ENCODE results near the gene KISS1. TPM values are rescaled to one million over a fixed set of nuclear protein-coding genes. Genes with fewer than 3 reads are reported as not detected.

Gene KISS1
- total RNA-seq, 6 experiments from 2014 or later, result 0.51 to 1.1 (median 0.72) TPM; not detected in 3

DNA sequence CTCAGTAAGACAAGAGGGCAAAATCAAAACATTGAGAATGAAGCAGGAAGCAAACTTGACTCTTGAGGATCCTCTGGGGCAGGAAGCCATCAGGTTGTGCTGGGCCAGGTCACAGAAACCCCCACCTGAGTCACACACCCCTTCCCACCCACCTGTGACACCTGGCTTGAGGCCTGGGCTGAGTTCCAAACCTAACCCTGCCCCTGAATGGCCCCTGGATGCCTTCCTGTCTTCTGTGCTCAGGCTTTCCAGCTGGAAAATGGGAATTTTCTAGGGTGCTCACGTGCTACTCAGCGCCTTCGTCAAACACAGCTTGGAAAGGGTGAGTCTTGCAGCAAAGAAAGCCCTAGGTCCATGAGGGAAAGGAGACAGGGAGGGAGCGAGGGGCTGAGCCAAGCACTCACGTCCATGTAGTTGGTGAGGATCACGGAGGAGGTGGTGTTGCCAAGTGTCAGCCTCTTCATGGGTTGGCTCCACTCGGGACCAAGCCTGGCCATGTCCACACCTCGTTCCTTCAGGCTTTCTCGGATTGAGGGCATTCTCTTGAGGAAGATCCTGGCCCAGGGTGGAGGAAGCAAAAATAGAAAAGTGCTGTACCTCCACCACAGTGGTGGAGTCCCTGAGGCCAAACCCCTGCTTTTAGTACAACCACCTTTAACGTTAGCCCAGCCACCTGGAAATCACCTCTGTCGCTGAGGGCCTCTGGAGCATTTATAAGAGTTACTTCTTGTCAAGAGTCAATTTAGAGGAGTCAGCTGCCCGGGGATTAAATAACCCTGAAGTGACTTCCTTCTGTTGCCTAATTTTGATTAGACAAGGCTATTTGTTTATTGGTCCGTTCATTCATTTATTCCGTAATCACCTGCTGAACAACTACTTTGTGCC, 34.4 kb downstream of the KISS1 start:
- 28% methylated on average over 10 of the region's 14 CpGs for WGBS (ENCODE audit: insufficient coverage, low coverage, low lambda C conversion rate, missing lambda C conversion rate)
- Histone ChIP-seq H3K9me3 (no peaks in the 10 kb centered on the region), H3K27ac (no peak overlapping the region), H3K4me1 (peaks cover 0 to 11% (median 0%) of the 10 kb centered on the region in 4 donors), H3K36me3 (no peaks in the 10 kb centered on the region), H3K4me3 (no peak overlapping the region), H3K27me3 (no peaks in the 10 kb centered on the region)
- peak in 3 of 4 donors; percentile 7 to 16 (median 10) for ATAC-seq
- DNase-seq, result no peak
- TF ChIP-seq POLR2A (IDR thresholded peaks at IDR 0.05), result no peak
- TF ChIP-seq, protein P1, sequence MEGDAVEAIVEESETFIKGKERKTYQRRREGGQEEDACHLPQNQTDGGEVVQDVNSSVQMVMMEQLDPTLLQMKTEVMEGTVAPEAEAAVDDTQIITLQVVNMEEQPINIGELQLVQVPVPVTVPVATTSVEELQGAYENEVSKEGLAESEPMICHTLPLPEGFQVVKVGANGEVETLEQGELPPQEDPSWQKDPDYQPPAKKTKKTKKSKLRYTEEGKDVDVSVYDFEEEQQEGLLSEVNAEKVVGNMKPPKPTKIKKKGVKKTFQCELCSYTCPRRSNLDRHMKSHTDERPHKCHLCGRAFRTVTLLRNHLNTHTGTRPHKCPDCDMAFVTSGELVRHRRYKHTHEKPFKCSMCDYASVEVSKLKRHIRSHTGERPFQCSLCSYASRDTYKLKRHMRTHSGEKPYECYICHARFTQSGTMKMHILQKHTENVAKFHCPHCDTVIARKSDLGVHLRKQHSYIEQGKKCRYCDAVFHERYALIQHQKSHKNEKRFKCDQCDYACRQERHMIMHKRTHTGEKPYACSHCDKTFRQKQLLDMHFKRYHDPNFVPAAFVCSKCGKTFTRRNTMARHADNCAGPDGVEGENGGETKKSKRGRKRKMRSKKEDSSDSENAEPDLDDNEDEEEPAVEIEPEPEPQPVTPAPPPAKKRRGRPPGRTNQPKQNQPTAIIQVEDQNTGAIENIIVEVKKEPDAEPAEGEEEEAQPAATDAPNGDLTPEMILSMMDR (IDR thresholded peaks at IDR 0.05), result no peak
- intact Hi-C loops (cut with DNase I), result loop anchor here (5.0 kb wide), 3 partner anchors 45 to 205 kb away; no protein-coding TSS in a partner anchor

DNA sequence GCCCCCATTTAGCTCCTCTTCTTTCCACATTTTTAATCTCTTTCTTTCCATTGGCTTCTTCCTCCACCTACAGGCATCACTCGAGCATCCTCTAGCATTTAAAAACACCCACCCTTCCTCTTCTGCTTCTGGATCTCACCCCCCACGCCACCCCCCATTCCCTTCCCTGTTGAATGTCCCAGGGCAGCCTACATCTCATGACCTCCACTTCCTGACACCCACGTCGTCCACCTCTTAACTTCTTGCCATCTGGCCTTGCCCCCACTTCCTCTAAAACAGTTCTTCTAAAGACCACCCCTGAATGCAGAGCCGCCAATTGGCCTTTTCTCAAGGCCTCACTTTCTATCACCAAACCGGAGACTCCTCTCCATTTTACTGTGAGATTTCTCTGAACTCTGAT, 38.3 kb downstream of the KISS1 start:
- intact Hi-C loops (cut with DNase I), result loop anchor here in 1 of 2 donors (10.0 kb wide), 1 partner anchor 293 kb away; the partner anchor contains the start of gene SNRPE
- no peaks in the 10 kb centered on the region for H3K36me3 ChIP-seq
- no peak for ATAC-seq
- no peak for TF ChIP-seq POLR2A (IDR thresholded peaks at IDR 0.05)
- TF ChIP-seq, protein P1 (IDR thresholded peaks at IDR 0.05), result no peak
- H3K27me3 ChIP-seq, result no peaks in the 10 kb centered on the region
- H3K27ac ChIP-seq, result no peak overlapping the region
- H3K4me3 ChIP-seq, result no peak overlapping the region
- no peaks in the 10 kb centered on the region for H3K9me3 ChIP-seq
- no peak for DNase-seq
- WGBS (ENCODE audit: insufficient coverage, low coverage, low lambda C conversion rate, missing lambda C conversion rate), result 64% methylated on average over 6 of the region's 6 CpGs
- H3K4me1 ChIP-seq, result peaks cover 0 to 11% (median under 1%) of the 10 kb centered on the region in 4 donors

DNA sequence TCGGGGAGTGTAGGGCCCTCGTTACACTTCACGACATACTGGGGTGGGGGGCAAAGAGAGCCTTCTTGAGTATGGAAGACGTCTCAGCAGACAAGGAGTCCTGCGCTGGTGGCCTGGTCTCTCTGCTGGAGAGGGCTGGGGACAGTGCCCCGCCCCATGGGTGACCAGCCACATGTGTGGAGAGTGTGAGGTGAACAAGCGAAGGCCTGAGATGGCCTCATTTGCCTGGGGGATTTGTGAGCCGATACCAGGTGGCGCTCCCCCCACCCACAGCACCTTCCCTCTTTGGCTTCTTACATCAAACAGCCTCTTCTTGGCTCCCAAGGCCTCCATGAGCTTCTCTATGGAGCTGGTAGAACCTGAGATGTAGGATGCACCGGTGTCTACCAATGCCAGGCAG, 40.4 kb downstream of the KISS1 start:
- no peak for TF ChIP-seq POLR2A (IDR thresholded peaks at IDR 0.05)
- TF ChIP-seq, protein P1 (IDR thresholded peaks at IDR 0.05), result no peak
- no peak overlapping the region for H3K4me3 ChIP-seq
- H3K27ac ChIP-seq, result no peak overlapping the region
- ATAC-seq (no peak), DNase-seq (no peak)
- H3K36me3 ChIP-seq, result no peaks in the 10 kb centered on the region
- H3K9me3 ChIP-seq, result no peaks in the 10 kb centered on the region
- no peaks in the 10 kb centered on the region for H3K27me3 ChIP-seq
- intact Hi-C loops (cut with DNase I), result loop anchor here in 1 of 2 donors (10.0 kb wide), 1 partner anchor 291 kb away; the partner anchor contains the start of gene SNRPE
- 74% methylated on average over 5 of the region's 10 CpGs for WGBS (ENCODE audit: insufficient coverage, low coverage, low lambda C conversion rate, missing lambda C conversion rate)
- H3K4me1 ChIP-seq, result peaks cover 0 to 7% (median 3%) of the 10 kb centered on the region in 4 donors

DNA sequence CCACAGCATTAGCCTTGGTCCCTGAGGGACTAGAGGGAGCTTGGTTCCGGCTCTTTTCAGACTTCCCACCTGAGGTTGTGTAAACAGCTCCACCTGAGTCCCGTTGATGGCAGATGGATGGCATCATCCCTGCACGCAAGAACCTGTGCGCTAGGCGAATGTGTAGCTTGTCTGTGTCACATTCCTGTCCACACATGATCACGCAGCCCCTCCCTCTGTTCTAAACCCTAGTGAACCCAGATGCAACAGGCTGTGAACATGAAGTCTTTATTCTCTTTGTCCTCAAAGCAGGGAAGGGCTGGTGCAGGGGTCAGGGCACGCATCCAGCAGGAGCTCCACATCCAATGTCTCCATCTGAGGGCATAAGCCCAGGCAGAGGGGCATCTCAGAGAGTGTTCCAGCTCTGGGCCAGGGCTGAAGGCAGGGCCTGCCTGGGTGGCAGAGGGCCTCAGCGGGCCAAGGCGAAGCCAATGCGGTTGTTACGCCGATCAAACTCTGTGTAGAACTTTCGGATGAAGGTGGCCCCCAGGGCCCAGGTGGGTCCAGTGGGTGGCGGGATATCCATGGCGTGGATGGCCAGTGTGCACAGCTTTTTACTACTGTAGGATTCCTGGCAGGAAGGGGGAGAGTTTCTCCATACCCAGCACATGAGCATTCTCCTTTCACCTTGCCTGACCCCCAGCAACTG, 41.6 kb downstream of the KISS1 start:
- Histone ChIP-seq H3K27ac (no peak overlapping the region), H3K36me3 (no peaks in the 10 kb centered on the region), H3K4me3 (no peak overlapping the region), H3K4me1 (peaks cover 0 to 7% (median 3%) of the 10 kb centered on the region in 4 donors), H3K9me3 (no peaks in the 10 kb centered on the region), H3K27me3 (no peaks in the 10 kb centered on the region)
- peak in 1 of 3 donors; percentile 31 for DNase-seq
- no peak for TF ChIP-seq POLR2A (IDR thresholded peaks at IDR 0.05)
- TF ChIP-seq, protein P1 (IDR thresholded peaks at IDR 0.05), result no peak
- WGBS (ENCODE audit: insufficient coverage, low coverage, low lambda C conversion rate, missing lambda C conversion rate), result 100% methylated on average over 1 of the region's 15 CpGs
- intact Hi-C loops (cut with DNase I), result loop anchor here in 1 of 2 donors (10.0 kb wide), 1 partner anchor 290 kb away; the partner anchor contains the start of gene SNRPE
- ATAC-seq, result no peak

All from right lobe of liver (tissue), 6 donors.